Stimulated activated memory B cell treated with anti-CD40 and anti-IgM and Interleukin-4, amounts not matched to agents 10 μg/mL and 1 μg/mL and 100 μg/mL, for 72 hours (primary cell): ENCODE results near the gene CHMP1B.
A peak's percentile ranks its signal among the peaks of the same experiment; 100 is the strongest.

ENCODE experiments used
- ATAC-seq: fragments of 150-1000 bp; cut with Tn5 transposase; 2 replicates; pipeline ENCODE4 v1.10.0; 2021
- H3K27ac Mint-ChIP-seq: one replicate; pipeline ENCODE4 v1.8.0; 2022; ENCODE audit warnings: mild to moderate bottlenecking, mixed read lengths
- H3K27me3 Mint-ChIP-seq: one replicate; pipeline ENCODE4 v1.8.0; 2022; ENCODE audit warnings: mixed read lengths
- H3K36me3 Mint-ChIP-seq: one replicate; pipeline ENCODE4 v1.8.0; 2022; ENCODE audit warnings: mixed read lengths
- H3K4me1 Mint-ChIP-seq: one replicate; pipeline ENCODE4 v1.8.0; 2022; ENCODE audit warnings: mixed read lengths
- H3K4me3 Mint-ChIP-seq: one replicate; pipeline ENCODE4 v1.8.0; 2022; ENCODE audit warnings: mild to moderate bottlenecking, moderate library complexity, mixed read lengths
- H3K9me3 Mint-ChIP-seq: one replicate; pipeline ENCODE4 v1.8.0; 2022; ENCODE audit warnings: mixed read lengths

CHMP1B gene, protein sequence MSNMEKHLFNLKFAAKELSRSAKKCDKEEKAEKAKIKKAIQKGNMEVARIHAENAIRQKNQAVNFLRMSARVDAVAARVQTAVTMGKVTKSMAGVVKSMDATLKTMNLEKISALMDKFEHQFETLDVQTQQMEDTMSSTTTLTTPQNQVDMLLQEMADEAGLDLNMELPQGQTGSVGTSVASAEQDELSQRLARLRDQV

DNA sequence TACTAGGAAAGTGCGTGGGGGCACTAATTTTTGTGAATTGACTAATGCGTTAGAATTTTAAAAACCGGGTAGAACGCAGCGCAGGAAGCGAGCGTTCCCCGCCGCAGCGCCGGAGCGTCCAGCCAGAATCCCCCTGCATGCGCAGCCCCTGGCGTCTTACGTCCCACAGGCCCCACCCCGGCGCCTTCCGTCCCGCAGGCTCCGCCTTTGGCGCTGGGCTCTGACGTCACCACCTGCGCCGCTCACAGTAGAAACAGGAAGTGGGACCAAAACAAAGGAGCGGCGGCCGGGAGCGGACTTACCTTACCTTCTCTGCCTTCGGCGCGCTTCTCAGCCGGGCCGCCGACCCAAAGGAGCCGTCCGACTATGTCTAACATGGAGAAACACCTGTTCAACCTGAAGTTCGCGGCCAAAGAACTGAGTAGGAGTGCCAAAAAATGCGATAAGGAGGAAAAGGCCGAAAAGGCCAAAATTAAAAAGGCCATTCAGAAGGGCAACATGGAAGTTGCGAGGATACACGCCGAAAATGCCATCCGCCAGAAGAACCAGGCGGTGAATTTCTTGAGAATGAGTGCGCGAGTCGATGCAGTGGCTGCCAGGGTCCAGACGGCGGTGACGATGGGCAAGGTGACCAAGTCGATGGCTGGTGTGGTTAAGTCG lies at the start of gene CHMP1B:
Gene CHMP1B, plus strand, starts transcription at position 268 of the 660 bp plus-strand sequence. Its CDS starts 99 bp downstream, at position 367.
- no peaks in the 10 kb centered on the region for H3K9me3 Mint-ChIP-seq
- peaks cover 29% of the 10 kb centered on the region for H3K4me1 Mint-ChIP-seq
- peak; percentile 99 for ATAC-seq
- no peaks in the 10 kb centered on the region for H3K27me3 Mint-ChIP-seq
- H3K27ac Mint-ChIP-seq, result peak within 1 kb of the TSS; percentile 94
- peaks cover 8% of the 10 kb centered on the region for H3K36me3 Mint-ChIP-seq
- H3K4me3 Mint-ChIP-seq, result peak within 1 kb of the TSS; percentile 98

DNA sequence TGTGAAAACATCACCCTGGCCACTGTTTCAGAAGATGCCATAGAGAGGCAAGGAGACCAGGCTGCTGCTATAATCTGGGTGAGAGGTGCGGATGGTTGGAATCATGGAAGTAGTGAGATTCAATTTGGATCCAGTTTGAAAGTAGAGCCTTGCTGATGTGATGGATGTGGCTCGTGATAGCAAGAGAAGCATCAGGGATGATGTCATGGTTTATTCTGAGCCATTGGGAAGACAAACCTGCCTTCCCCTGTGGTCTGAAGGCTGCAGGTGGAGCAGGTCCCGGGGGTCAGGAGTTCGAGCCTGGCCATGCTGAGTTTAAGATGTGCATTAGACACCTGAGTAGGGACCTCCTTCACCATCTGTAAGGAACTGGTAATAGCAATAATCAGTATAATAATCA lies 49.6 kb upstream of the CHMP1B start:
- H3K9me3 Mint-ChIP-seq, result no peaks in the 10 kb centered on the region
- ATAC-seq, result no peak
- no peak overlapping the region for H3K27ac Mint-ChIP-seq
- H3K4me3 Mint-ChIP-seq, result no peak overlapping the region
- peaks cover 18% of the 10 kb centered on the region for H3K27me3 Mint-ChIP-seq
- no peaks in the 10 kb centered on the region for H3K4me1 Mint-ChIP-seq
- H3K36me3 Mint-ChIP-seq, result no peaks in the 10 kb centered on the region

DNA sequence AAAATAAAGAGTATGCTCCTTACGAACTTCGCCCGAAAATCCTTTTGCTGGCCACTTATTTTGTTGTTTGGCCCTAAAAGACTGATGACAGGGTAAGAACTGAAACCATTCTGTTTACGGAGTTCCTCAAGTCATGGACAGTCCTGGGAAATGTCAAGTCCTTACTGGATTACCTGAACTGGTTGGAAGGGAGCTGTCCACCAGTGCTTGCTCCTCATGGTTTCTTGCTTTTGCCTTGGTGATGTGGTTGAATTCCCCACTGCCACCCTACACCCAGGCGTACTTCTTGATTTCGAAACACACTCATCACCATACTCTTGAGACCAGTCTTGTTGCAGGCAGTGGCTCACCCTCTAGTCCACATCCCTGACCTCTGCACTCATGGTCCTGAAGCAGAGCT lies 49.1 kb upstream of the CHMP1B start:
- H3K27me3 Mint-ChIP-seq, result peaks cover 23% of the 10 kb centered on the region
- no peak overlapping the region for H3K4me3 Mint-ChIP-seq
- ATAC-seq, result no peak

DNA sequence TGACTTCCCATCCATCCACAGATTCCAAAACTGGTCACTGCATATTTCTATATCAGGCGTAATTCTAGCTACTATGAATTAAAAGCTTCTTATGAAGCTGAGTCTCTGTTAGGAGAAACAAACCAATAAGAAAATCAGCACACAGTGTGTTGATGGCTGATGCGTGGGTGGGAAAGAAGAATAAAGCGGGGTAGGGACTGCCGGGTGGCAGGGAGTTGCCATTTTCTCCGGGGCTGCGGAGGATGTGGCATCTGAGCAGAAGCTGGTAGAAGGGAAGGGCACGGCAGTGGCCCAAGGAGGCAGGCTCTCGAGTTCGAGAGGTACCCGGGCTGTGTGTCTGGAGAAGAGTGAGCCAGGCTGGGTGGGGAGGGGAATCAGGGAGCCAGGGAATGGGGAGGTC lies 48.6 kb upstream of the CHMP1B start:
- no peaks in the 10 kb centered on the region for H3K36me3 Mint-ChIP-seq
- no peak overlapping the region for H3K4me3 Mint-ChIP-seq
- peaks cover 27% of the 10 kb centered on the region for H3K27me3 Mint-ChIP-seq
- ATAC-seq, result no peak
- no peaks in the 10 kb centered on the region for H3K9me3 Mint-ChIP-seq
- no peaks in the 10 kb centered on the region for H3K4me1 Mint-ChIP-seq
- no peak overlapping the region for H3K27ac Mint-ChIP-seq

More for the DNA sequence above, 49.1 kb upstream of the CHMP1B start:
- Mint-ChIP-seq H3K36me3 (no peaks in the 10 kb centered on the region), H3K4me1 (no peaks in the 10 kb centered on the region), H3K27ac (no peak overlapping the region), H3K9me3 (no peaks in the 10 kb centered on the region)

DNA sequence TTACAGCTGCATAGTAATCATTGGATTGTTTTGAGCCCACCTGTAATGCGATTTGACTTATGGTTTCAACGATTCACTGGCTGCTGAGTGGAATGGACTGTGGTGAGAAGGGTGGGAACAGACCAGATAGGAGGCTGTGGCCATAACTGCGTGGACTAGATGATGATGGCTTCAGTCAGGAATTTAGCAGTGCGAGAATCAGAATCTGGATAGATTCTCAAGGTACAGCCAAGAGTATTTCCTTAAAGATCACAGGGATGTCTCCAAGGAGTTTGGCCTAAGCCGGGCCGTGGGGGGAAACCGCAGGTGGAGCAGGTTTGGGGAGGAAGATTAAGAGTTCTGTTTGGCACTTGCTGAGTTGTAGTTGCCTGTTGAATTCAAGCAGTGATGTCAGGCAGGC lies 44.0 kb upstream of the CHMP1B start:
- no peak for ATAC-seq
- H3K4me3 Mint-ChIP-seq, result no peak overlapping the region
- H3K27ac Mint-ChIP-seq, result no peak overlapping the region
- H3K9me3 Mint-ChIP-seq, result no peaks in the 10 kb centered on the region
- H3K36me3 Mint-ChIP-seq, result no peaks in the 10 kb centered on the region
- no peaks in the 10 kb centered on the region for H3K4me1 Mint-ChIP-seq
- H3K27me3 Mint-ChIP-seq, result peaks cover 39% of the 10 kb centered on the region

DNA sequence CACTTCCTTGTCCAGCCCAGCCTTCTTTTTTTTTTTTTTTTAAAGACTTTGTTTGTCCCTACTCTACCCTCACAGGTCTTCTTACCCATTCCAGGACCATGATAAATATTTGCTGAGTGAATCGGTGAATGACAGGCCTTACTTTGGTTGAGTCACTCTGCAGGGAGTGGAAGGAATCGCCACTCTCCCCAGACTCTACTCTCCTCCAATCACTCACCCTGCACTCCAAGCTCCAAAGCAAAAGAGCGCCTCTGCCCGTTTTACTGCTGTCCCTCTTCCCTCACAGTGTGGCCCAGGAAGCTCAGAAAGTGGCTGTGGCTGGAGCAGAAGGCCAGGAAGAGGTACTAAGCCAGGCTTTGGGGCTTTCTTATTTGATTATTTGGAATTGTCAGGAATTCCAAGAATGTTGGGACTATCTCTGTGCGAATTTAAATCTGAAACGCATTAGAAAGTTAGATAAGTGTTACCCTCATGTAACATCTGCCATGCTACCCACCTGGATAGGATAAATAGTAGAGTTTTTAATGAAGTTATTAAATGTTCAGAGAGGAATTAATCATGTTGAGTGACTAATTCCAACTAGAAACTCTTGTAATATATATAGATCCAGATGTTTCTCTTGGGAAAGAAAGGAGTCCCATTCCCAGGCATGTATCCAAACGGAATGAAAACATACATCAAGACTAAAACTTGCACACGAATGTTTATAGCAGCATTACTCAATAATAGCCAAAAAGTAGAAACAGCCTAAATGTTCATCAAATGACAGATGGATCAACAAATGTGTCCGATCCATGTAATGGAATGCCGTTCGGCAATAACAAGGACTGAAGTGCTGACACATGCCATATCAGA lies 43.0 kb upstream of the CHMP1B start:
- ATAC-seq, result no peak
- no peak overlapping the region for H3K4me3 Mint-ChIP-seq
- H3K27me3 Mint-ChIP-seq, result peaks cover 32% of the 10 kb centered on the region
- H3K36me3 Mint-ChIP-seq, result no peaks in the 10 kb centered on the region
- no peaks in the 10 kb centered on the region for H3K9me3 Mint-ChIP-seq
- no peak overlapping the region for H3K27ac Mint-ChIP-seq
- H3K4me1 Mint-ChIP-seq, result no peaks in the 10 kb centered on the region

DNA sequence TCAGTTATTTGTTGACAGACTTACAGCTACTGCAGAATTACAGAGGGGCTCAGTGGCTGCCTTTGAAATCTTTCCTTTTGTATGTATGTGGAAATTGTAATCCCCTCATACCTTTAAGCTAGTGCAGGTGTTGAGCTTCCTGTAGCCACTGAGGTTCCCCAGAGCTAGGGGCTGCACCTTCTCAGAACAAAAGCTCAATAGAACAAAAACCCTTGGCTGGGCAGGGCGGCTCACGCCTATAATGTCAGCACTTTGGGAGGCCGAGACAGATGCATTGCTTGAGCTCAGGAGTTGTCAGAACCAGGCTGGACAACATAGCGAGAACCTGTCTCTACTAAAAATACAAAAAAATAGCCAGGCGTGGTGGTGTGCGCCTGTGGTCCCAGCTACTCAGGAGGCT lies 41.3 kb upstream of the CHMP1B start:
- ATAC-seq, result no peak
- no peaks in the 10 kb centered on the region for H3K36me3 Mint-ChIP-seq
- no peak overlapping the region for H3K27ac Mint-ChIP-seq

DNA sequence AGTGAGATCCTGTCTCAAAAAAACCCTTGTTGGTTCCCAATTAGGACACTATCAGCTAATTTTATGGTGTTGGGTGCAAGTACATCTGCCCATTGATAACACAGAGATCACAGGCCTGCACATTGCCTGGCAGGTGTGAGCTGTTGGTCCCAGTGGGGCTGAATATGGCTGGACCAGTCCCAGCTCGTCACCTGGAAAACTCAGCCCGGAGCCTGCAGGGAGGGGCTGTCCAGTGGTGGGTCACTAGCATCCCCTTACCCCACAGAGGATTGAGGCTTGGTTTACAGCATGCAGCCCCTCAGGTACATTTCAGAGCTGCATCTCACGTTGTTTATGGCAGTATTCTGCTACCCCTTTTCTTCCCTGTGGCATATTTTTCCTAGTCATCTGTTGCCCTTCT lies 40.8 kb upstream of the CHMP1B start:
- Mint-ChIP-seq H3K27me3 (peaks cover 32% of the 10 kb centered on the region), H3K4me3 (no peak overlapping the region), H3K27ac (no peak overlapping the region), H3K4me1 (no peaks in the 10 kb centered on the region), H3K36me3 (no peaks in the 10 kb centered on the region), H3K9me3 (no peaks in the 10 kb centered on the region)
- ATAC-seq, result no peak

More for the DNA sequence above, 41.3 kb upstream of the CHMP1B start:
- Mint-ChIP-seq H3K27me3 (peaks cover 32% of the 10 kb centered on the region), H3K4me3 (no peak overlapping the region), H3K9me3 (no peaks in the 10 kb centered on the region), H3K4me1 (no peaks in the 10 kb centered on the region)

DNA sequence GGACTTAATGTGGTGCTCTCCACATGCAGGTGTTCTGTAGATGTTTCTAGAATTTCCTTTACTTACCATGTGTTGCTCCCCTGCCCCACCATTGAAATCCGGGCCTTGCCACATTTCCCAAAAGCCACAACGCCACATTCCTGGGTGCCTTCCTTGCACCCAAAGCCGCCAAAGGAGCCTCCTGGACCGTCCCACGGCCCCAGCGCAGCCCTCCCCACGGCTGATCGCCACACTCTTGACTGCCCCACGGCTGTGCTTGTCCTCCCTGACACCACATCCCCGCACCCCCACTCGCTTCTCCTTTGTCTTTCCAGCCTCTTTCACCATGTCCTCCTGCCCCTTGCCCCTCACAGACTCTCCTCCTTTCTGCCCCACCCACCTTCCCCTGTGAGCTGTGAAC lies 40.2 kb upstream of the CHMP1B start:
- Mint-ChIP-seq H3K4me3 (no peak overlapping the region), H3K4me1 (no peaks in the 10 kb centered on the region), H3K9me3 (no peaks in the 10 kb centered on the region), H3K36me3 (no peaks in the 10 kb centered on the region), H3K27ac (no peak overlapping the region), H3K27me3 (peaks cover 32% of the 10 kb centered on the region)
- ATAC-seq, result no peak

DNA sequence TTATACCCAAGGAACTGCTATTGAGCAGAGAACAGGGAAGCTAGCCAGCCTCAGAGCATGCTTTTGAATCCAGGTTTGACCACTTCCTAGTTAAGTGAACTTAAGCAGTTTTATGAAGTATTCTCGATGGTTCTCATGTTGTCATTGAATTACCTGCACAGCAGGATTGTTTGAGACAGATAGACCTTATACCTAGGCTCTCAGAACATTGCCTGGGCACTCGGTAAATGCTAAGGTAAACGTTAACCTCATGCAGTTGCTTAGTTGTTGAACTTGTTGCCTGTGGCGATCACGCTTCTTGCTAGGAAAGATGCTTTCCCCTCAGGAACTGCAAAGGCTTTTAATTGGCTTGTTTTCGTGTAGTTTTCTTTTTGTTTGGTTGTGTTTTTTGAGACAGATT lies 34.0 kb upstream of the CHMP1B start:
- Mint-ChIP-seq H3K36me3 (no peaks in the 10 kb centered on the region), H3K27ac (no peak overlapping the region), H3K4me3 (no peak overlapping the region), H3K9me3 (no peaks in the 10 kb centered on the region), H3K27me3 (no peaks in the 10 kb centered on the region), H3K4me1 (no peaks in the 10 kb centered on the region)
- no peak for ATAC-seq

DNA sequence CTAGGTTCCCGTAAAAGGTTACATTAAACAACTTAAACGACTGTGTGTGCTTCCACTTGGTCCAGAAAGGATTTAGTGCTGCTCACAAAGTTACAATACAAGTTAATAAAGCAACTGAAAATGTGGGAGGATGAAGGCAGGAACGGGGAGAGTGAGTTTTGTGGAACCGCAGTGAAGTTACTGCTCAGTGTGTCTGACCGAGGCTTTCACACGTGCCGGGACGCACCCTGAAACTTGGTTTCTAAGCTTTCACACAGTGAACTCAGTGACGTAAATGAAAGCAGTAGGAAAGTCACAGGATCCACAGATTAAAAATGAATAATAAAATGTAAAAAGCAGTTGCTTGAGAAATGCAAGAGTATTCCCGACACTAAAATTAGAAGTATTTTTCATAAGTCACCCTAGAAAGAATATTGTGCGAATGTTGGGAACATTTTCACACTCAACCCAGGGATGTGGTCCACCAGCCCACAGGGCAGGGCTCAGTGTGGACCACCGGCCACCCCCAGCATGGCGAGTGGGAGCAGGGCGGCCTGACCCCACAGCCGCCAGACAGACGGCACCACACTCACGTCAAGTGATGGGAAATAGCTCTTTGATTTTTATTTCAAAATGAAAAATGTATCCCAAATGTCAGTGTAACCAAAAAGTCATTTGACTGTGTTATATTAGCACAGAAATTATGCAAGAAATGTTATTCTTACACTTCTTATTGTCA lies 32.6 kb upstream of the CHMP1B start:
- no peak overlapping the region for H3K4me3 Mint-ChIP-seq
- no peak overlapping the region for H3K27ac Mint-ChIP-seq

DNA sequence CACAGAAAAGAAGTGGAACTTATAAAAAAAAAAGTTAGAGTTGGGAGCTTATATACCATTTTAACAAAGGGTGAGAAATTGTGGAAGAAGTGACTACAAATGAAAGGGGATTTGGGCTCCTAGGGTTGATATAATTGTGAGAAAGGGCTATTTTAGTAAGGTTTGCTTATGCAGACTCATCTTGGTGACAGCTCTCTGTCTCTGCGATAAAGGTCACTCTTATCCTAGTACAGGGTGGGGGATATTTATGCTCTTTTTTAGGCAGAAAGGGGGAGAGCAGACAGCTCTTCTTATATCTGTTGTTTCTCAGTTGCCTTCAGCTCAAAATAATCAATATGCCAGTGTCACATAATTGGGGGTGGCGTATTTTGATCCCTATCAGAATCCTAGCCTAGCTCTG lies 31.3 kb upstream of the CHMP1B start:
- Mint-ChIP-seq H3K36me3 (no peaks in the 10 kb centered on the region), H3K4me1 (no peaks in the 10 kb centered on the region), H3K27ac (no peak overlapping the region), H3K9me3 (no peaks in the 10 kb centered on the region), H3K4me3 (no peak overlapping the region), H3K27me3 (no peaks in the 10 kb centered on the region)
- no peak for ATAC-seq

More for the DNA sequence above, 32.6 kb upstream of the CHMP1B start:
- H3K4me1 Mint-ChIP-seq, result no peaks in the 10 kb centered on the region
- no peak for ATAC-seq
- H3K36me3 Mint-ChIP-seq, result no peaks in the 10 kb centered on the region
- no peaks in the 10 kb centered on the region for H3K27me3 Mint-ChIP-seq
- H3K9me3 Mint-ChIP-seq, result no peaks in the 10 kb centered on the region

DNA sequence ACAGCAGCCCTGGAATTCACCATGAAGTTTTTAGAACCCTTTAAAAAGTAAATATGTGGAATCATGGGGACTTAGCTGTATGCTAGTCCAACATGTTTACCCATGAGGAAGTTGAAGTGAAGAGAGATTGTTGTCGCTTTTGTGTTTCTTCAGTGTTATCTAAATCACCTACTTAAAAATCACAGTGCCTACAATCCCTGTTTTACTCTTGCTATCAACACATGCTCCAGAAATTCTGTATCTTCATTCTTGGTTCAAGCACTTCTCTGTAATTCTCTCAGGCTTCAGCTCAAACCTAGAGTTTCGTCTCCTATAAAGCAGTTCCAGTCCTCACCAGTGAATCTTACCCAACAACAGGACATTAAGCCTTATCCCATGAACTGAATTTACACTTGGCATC lies 30.5 kb upstream of the CHMP1B start:
- H3K27ac Mint-ChIP-seq, result no peak overlapping the region
- no peak for ATAC-seq
- no peaks in the 10 kb centered on the region for H3K9me3 Mint-ChIP-seq

DNA sequence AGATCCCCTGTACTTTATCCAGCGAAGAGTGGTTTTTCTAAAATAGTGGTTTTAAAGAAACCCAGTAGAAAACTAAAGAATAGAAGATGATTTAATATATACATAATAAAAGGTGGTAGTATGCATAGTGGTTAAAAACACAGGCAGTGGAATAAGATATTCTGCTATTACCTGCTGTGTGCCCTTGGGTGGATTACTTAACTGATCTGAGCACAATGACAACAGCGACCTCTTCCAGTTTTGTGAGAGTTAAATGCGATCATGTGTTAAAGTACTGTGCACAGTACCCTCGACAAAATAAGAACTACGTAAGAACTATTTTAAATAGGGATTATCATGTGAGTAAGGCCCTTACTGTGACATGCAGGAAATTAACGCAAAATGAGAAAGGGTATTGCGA lies 30.0 kb upstream of the CHMP1B start:
- Mint-ChIP-seq H3K4me1 (no peaks in the 10 kb centered on the region), H3K9me3 (no peaks in the 10 kb centered on the region), H3K36me3 (no peaks in the 10 kb centered on the region), H3K4me3 (no peak overlapping the region), H3K27ac (no peak overlapping the region), H3K27me3 (no peaks in the 10 kb centered on the region)
- no peak for ATAC-seq

More for the DNA sequence above, 30.5 kb upstream of the CHMP1B start:
- H3K4me1 Mint-ChIP-seq, result no peaks in the 10 kb centered on the region
- no peak overlapping the region for H3K4me3 Mint-ChIP-seq
- no peaks in the 10 kb centered on the region for H3K27me3 Mint-ChIP-seq
- H3K36me3 Mint-ChIP-seq, result no peaks in the 10 kb centered on the region

DNA sequence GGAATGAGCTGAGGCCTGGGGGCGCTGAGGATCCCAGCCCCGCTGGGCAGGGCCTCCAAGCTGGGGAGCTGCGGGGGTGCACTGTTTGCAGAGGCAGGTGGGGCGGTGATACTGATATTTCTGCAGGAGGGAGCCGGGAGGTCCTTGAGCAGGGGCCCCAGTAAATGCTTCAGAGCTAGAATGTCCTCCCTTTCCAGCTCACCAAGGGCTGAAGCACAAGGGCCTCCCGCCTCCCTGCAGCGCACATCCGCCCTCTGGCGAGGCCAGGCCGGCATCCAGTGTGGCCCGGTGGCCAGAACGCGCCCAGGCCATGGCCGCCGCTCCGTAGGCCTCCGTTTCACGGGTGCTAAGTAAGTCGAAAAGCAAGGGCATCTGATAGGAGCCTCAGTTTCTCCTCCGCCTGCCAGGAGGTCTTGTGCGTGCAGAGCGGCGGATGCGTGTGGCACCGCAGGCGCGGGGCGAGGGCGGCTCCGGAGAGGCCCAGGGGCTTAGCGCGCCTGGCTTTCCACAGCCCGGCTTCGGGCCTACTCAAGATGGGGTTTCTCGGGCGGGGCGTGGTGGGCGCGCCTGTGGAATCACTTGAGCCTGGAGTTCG lies 29.5 kb upstream of the CHMP1B start:
- H3K4me3 Mint-ChIP-seq, result no peak overlapping the region
- no peaks in the 10 kb centered on the region for H3K4me1 Mint-ChIP-seq
- no peaks in the 10 kb centered on the region for H3K9me3 Mint-ChIP-seq
- no peaks in the 10 kb centered on the region for H3K27me3 Mint-ChIP-seq
- no peaks in the 10 kb centered on the region for H3K36me3 Mint-ChIP-seq
- no peak overlapping the region for H3K27ac Mint-ChIP-seq
- peak; percentile 39 for ATAC-seq
